MM.1S (cell line): ENCODE data around the gene SLC6A16.
"Not testable (repeated sequence)": the region's sequence is repeated elsewhere in the genome, so short reads cannot be mapped to it uniquely, and the experiment has no call there.

Experiments
- DNase-seq: peaks from one replicate; pipeline ENCODE4 v3.0.0-alpha.2; 2015
- H2AFZ ChIP-seq: fragments of 300-600 bp; sonication (generic); 2 replicates; pipeline ENCODE4 v1.6.0; 2016; ENCODE audit warnings: antibody characterized with exemption, low read length
- H3F3A ChIP-seq: fragments of 300-600 bp; sonication (generic); 2 replicates; pipeline ENCODE4 v1.6.1; 2016; ENCODE audit warnings: mild to moderate bottlenecking, antibody characterized with exemption, low read length, moderate library complexity, mixed read lengths; ENCODE audit not compliant: insufficient read depth
- H3K27ac ChIP-seq: fragments of 300-600 bp; sonication (generic); 2 replicates; pipeline ENCODE4 v1.5.1; 2016; ENCODE audit warnings: mild to moderate bottlenecking, low read length
- H3K27me3 ChIP-seq: fragments of 300-600 bp; sonication (generic); replicated peaks from 2 replicates; pipeline ENCODE4 v1.6.0; 2016; ENCODE audit warnings: low read length; ENCODE audit not compliant: insufficient read depth
- H3K36me3 ChIP-seq: fragments of 300-600 bp; sonication (generic); replicated peaks from 2 replicates; pipeline ENCODE4 v1.6.1; 2016; ENCODE audit warnings: mild to moderate bottlenecking, low read length, mixed read lengths; ENCODE audit not compliant: insufficient read depth
- H3K4me1 ChIP-seq: fragments of 300-600 bp; sonication (generic); 2 replicates; pipeline ENCODE4 v1.6.1; 2016; ENCODE audit warnings: low read length, mixed read lengths
- H3K4me2 ChIP-seq: fragments of 300-600 bp; sonication (generic); 2 replicates; pipeline ENCODE4 v1.6.0; 2016; ENCODE audit warnings: low read depth, low read length
- H3K4me3 ChIP-seq: fragments of 300-600 bp; sonication (generic); 2 replicates; pipeline ENCODE4 v1.5.1; 2016; ENCODE audit warnings: low read length, mixed read lengths
- H3K79me2 ChIP-seq: fragments of 300-600 bp; sonication (generic); 2 replicates; pipeline ENCODE4 v1.6.1; 2016; ENCODE audit warnings: mixed run types, low read length, mixed read lengths
- H3K9ac ChIP-seq: fragments of 300-600 bp; sonication (generic); 2 replicates; pipeline ENCODE4 v1.6.1; 2016; ENCODE audit warnings: low read length, mixed read lengths
- H3K9me2 ChIP-seq: fragments of 300-600 bp; sonication (generic); replicated peaks from 2 replicates; pipeline ENCODE4 v1.6.1; 2016; ENCODE audit warnings: mild to moderate bottlenecking, low read length, mixed read lengths; ENCODE audit not compliant: insufficient read depth
- H3K9me3 ChIP-seq: fragments of 300-600 bp; sonication (generic); replicated peaks from 2 replicates; pipeline ENCODE4 v1.6.1; 2016; ENCODE audit warnings: mild to moderate bottlenecking, low read length, mixed read lengths; ENCODE audit not compliant: insufficient read depth
- H4K20me1 ChIP-seq: fragments of 300-600 bp; sonication (generic); 2 replicates; pipeline ENCODE4 v1.6.1; 2016; ENCODE audit warnings: mild to moderate bottlenecking, low read length, moderate library complexity, mixed read lengths; ENCODE audit not compliant: insufficient read depth
- EZH2 ChIP-seq: fragments of 300-600 bp; sonication (generic); optimal IDR thresholded peaks from 2 replicates; pipeline ENCODE3; 2017; ENCODE audit warnings: low read depth, mild to moderate bottlenecking, antibody characterized with exemption, low read length, mixed read lengths
- EZH2phosphoT487 ChIP-seq: fragments of 300-600 bp; sonication (generic); IDR thresholded peaks from 2 replicates; pipeline ENCODE4 v1.6.1; 2018; ENCODE audit warnings: antibody characterized with exemption, low read length
- TF ChIP-seq, protein P1 (sequence below): fragments of 300-600 bp; sonication (generic); IDR thresholded peaks from 2 replicates; pipeline ENCODE4 v1.5.1; 2016; ENCODE audit warnings: antibody characterized with exemption, low read length, mixed read lengths

SLC6A16 gene

GRCh38 chr19:49331616-49332055 lies 6.6 kb upstream of the SLC6A16 start:
- H3K9ac ChIP-seq = no peak overlapping the region
- H2AFZ ChIP-seq = peak overlapping the region; percentile 54
- H3K4me1 ChIP-seq = peaks cover 22% of the 10 kb centered on the region
- no peaks in the 10 kb centered on the region for H3F3A ChIP-seq
- no peak overlapping the region for H3K27ac ChIP-seq
- H3K79me2 ChIP-seq = no peaks in the 10 kb centered on the region
- H4K20me1 ChIP-seq = no peaks in the 10 kb centered on the region
- peak; percentile 54 for DNase-seq
- H3K4me2 ChIP-seq = no peak overlapping the region; the same call in 1 of the 2 replicates
- no peaks in the 10 kb centered on the region for H3K9me2 ChIP-seq
- no peaks in the 10 kb centered on the region for H3K9me3 ChIP-seq
- TF ChIP-seq EZH2phosphoT487 = no peak
- TF ChIP-seq EZH2 = no peak
- no peaks in the 10 kb centered on the region for H3K36me3 ChIP-seq
- no peak overlapping the region for H3K4me3 ChIP-seq
- no peaks in the 10 kb centered on the region for H3K27me3 ChIP-seq

DNA sequence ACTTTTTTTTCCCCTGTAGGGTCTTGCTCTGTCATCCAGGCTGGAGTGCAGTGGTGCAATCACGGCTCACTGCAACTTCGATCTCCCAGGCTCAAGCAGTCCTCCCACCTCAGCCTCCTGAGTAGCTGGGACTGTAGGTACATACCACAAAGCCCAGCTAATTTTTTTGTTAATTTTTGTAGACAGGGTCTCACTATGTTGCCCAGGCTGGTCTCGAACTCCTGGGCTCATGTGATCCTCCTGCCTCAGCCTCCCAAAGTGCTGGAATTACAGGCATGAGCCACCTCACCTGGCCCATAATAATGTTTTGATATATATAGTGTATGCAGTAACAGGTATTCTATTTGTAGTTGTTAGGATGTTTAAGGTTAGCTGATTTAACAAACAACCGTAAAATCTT lies 6.2 kb upstream of the SLC6A16 start:
- Histone ChIP-seq H2AFZ (peak overlapping the region; percentile 54), H3K4me1 (peaks cover 22% of the 10 kb centered on the region)
- H3K4me3 ChIP-seq, H3K79me2 ChIP-seq, H3K9me2 ChIP-seq, H3K36me3 ChIP-seq, H3K27ac ChIP-seq, H3K9me3 ChIP-seq, H3K4me2 ChIP-seq, H4K20me1 ChIP-seq, DNase-seq, H3K27me3 ChIP-seq, H3F3A ChIP-seq, H3K9ac ChIP-seq: not testable (repeated sequence)

DNA sequence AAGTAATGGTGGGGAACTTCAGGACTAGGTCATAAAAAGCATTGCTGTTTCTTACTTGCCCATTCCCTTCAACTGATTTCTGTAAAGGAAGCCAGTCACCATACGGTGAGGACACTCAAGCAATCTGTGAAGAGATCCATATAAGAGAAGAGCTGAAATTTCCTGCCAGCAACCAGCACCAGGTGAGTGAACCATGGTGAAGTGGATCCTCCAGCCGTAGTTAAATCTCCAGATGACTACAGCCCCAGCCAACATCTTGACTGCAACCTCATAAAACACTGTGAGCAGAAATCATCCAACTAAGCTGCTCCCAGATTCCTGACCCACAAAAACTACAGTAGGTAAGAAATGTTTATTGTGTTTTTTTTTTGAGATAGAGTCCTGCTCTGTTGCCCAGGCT lies 3.8 kb upstream of the SLC6A16 start:
- H3F3A ChIP-seq = 0 out of 2 replicates have a peak, but pooled peaks cover 3% of the 10 kb centered on the region
- no peaks in the 10 kb centered on the region for H3K9me2 ChIP-seq
- no peak overlapping the region for H3K4me2 ChIP-seq
- H3K27me3 ChIP-seq = peaks cover 9% of the 10 kb centered on the region
- H3K27ac ChIP-seq = no peak overlapping the region
- TF ChIP-seq EZH2phosphoT487 (no peak), EZH2 (no peak)
- TF ChIP-seq, protein P1, sequence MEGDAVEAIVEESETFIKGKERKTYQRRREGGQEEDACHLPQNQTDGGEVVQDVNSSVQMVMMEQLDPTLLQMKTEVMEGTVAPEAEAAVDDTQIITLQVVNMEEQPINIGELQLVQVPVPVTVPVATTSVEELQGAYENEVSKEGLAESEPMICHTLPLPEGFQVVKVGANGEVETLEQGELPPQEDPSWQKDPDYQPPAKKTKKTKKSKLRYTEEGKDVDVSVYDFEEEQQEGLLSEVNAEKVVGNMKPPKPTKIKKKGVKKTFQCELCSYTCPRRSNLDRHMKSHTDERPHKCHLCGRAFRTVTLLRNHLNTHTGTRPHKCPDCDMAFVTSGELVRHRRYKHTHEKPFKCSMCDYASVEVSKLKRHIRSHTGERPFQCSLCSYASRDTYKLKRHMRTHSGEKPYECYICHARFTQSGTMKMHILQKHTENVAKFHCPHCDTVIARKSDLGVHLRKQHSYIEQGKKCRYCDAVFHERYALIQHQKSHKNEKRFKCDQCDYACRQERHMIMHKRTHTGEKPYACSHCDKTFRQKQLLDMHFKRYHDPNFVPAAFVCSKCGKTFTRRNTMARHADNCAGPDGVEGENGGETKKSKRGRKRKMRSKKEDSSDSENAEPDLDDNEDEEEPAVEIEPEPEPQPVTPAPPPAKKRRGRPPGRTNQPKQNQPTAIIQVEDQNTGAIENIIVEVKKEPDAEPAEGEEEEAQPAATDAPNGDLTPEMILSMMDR = no peak
- H2AFZ ChIP-seq = no peak overlapping the region
- H3K36me3 ChIP-seq = no peaks in the 10 kb centered on the region
- H3K9ac ChIP-seq = no peak overlapping the region
- H3K9me3 ChIP-seq = no peaks in the 10 kb centered on the region
- H4K20me1 ChIP-seq = no peaks in the 10 kb centered on the region
- no peak for DNase-seq
- H3K4me1 ChIP-seq = peaks cover 11% of the 10 kb centered on the region
- no peaks in the 10 kb centered on the region for H3K79me2 ChIP-seq
- H3K4me3 ChIP-seq = no peak overlapping the region

- Histone ChIP-seq H3K9ac (no peak overlapping the region), H3K27ac (no peak overlapping the region), H3K27me3 (peaks cover 17% of the 10 kb centered on the region), H4K20me1 (no peaks in the 10 kb centered on the region), H3K79me2 (no peaks in the 10 kb centered on the region), H3K9me2 (no peaks in the 10 kb centered on the region), H3K4me2 (peak overlapping the region; percentile 25; the same call in 1 of the 2 replicates), H3K9me3 (no peaks in the 10 kb centered on the region), H3K36me3 (no peaks in the 10 kb centered on the region), H3K4me3 (no peak overlapping the region), H3K4me1 (peaks cover 5% of the 10 kb centered on the region; the same call in 1 of the 2 replicates), H2AFZ (peak overlapping the region; percentile 37; the same call in 1 of the 2 replicates), H3F3A (0 out of 2 replicates have a peak, but pooled peaks cover 3% of the 10 kb centered on the region)
- DNase-seq = peak; percentile 58
- TF ChIP-seq, protein P1 = peak; percentile 64
- TF ChIP-seq EZH2 = no peak
- no peak for TF ChIP-seq EZH2phosphoT487
Measured at GRCh38 chr19:49327878-49328544, 3.0 kb upstream of the SLC6A16 start.
